ENCODE data around the gene KRTAP5-6. TPM values are rescaled to one million over a fixed set of nuclear protein-coding genes. Genes with fewer than 3 reads are reported as not detected.

The KRTAP5-6 gene
- total RNA-seq, 1 experiment from 2014 or later = not detected

- ChIA-PET CTCF (no interaction called here), RAD21 (ENCODE audit: low non-redundant PET in 1 of 2, low total read pairs in 2 of 2, uncharacterized antibody in 2 of 2, unreplicated experiment in 2 of 2) (no interaction called here), POLR2A (no interaction called here)
- TF ChIP-seq TCF7L2 (IDR thresholded peaks at IDR 0.05; ENCODE audit: borderline replicate concordance, extremely low read depth, insufficient read depth, insufficient read length) = no peak
- TF ChIP-seq POLR2AphosphoS5 (IDR thresholded peaks at IDR 0.05; ENCODE audit: low read depth, low read length) = no peak
- no peak for TF ChIP-seq ZBTB33 (IDR thresholded peaks at IDR 0.05; ENCODE audit: extremely low read depth, insufficient replicate concordance, low read length)
- TF ChIP-seq CTCF (IDR thresholded peaks at IDR 0.05 in 2 of 3, conservative IDR thresholded peaks at IDR 0.05 in 1 of 3; ENCODE audit: borderline replicate concordance in 1 of 3, insufficient read depth in 1 of 3, low read depth in 2 of 3, low read length in 2 of 3) = no peak
- TF ChIP-seq ATF3 (IDR thresholded peaks at IDR 0.05) = no peak
- TF ChIP-seq POLR2A (IDR thresholded peaks at IDR 0.05; ENCODE audit: borderline replicate concordance, extremely low read depth, insufficient read depth, insufficient read length) = no peak
- TF ChIP-seq CBX3 (IDR thresholded peaks at IDR 0.05; ENCODE audit: low read depth) = no peak
- TF ChIP-seq RAD21 (IDR thresholded peaks at IDR 0.05; ENCODE audit: low read depth) = no peak
- no peak for TF ChIP-seq EZH2 (IDR thresholded peaks at IDR 0.05)
- TF ChIP-seq, protein P1, sequence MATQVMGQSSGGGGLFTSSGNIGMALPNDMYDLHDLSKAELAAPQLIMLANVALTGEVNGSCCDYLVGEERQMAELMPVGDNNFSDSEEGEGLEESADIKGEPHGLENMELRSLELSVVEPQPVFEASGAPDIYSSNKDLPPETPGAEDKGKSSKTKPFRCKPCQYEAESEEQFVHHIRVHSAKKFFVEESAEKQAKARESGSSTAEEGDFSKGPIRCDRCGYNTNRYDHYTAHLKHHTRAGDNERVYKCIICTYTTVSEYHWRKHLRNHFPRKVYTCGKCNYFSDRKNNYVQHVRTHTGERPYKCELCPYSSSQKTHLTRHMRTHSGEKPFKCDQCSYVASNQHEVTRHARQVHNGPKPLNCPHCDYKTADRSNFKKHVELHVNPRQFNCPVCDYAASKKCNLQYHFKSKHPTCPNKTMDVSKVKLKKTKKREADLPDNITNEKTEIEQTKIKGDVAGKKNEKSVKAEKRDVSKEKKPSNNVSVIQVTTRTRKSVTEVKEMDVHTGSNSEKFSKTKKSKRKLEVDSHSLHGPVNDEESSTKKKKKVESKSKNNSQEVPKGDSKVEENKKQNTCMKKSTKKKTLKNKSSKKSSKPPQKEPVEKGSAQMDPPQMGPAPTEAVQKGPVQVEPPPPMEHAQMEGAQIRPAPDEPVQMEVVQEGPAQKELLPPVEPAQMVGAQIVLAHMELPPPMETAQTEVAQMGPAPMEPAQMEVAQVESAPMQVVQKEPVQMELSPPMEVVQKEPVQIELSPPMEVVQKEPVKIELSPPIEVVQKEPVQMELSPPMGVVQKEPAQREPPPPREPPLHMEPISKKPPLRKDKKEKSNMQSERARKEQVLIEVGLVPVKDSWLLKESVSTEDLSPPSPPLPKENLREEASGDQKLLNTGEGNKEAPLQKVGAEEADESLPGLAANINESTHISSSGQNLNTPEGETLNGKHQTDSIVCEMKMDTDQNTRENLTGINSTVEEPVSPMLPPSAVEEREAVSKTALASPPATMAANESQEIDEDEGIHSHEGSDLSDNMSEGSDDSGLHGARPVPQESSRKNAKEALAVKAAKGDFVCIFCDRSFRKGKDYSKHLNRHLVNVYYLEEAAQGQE (IDR thresholded peaks at IDR 0.05; ENCODE audit: low read depth) = no peak
- TF ChIP-seq ZNF274 (IDR thresholded peaks at IDR 0.05; ENCODE audit: low read depth, low read length) = no peak
- TF ChIP-seq JUND (IDR thresholded peaks at IDR 0.05) = no peak
- TF ChIP-seq ELF1 (IDR thresholded peaks at IDR 0.05; ENCODE audit: borderline replicate concordance, low read depth) = no peak
- TF ChIP-seq SP1 (IDR thresholded peaks at IDR 0.05; ENCODE audit: low read depth) = no peak
- TF ChIP-seq FOSL1 (IDR thresholded peaks at IDR 0.05; ENCODE audit: low read depth) = no peak
- H3K9me2 ChIP-seq (ENCODE audit: insufficient read depth) = no peaks in the 10 kb centered on the region
- no peaks in the 10 kb centered on the region for H3K79me2 ChIP-seq (ENCODE audit: insufficient read depth, low read length)
- no peaks in the 10 kb centered on the region for H3K36me3 ChIP-seq (ENCODE audit: control insufficient read depth in 1 of 2, insufficient read depth in 2 of 2, low read length in 2 of 2)
- no peaks in the 10 kb centered on the region for H3K4me1 ChIP-seq (ENCODE audit: control insufficient read depth in 1 of 2, insufficient read depth in 2 of 2, low read length in 2 of 2)
- no peak overlapping the region for H3K9ac ChIP-seq (ENCODE audit: low read length)
- H3K27ac ChIP-seq (ENCODE audit: low read depth, low read length) = no peak overlapping the region
- H3K4me2 ChIP-seq (ENCODE audit: low read length) = no peak overlapping the region
- no peak overlapping the region for H3K4me3 ChIP-seq (replicated peaks in 1 of 2; ENCODE audit: low read depth in 1 of 2, low read length in 2 of 2)
- H4K20me1 ChIP-seq (ENCODE audit: insufficient read depth) = no peaks in the 10 kb centered on the region
- no TSS peak for BruUV-seq (replicated peaks)
- no peaks in the 10 kb centered on the region for H3K9me3 ChIP-seq (ENCODE audit: control insufficient read depth in 1 of 2, insufficient read depth in 1 of 2, low read depth in 1 of 2, low read length in 2 of 2)
- H2AFZ ChIP-seq (ENCODE audit: low read depth, low read length, poor library complexity, severe bottlenecking) = no peak overlapping the region
- DNase-seq (ENCODE audit: low read depth, low spot score) (no peak), ATAC-seq (no peak)
- intact Hi-C loops (cut with micrococcal nuclease) = no loop called here
- peaks cover 29% of the 10 kb centered on the region for H3K27me3 ChIP-seq (ENCODE audit: insufficient read depth, low read length)
Measured at GRCh38 chr11:1727096-1727690, 30.2 kb downstream of the KRTAP5-6 start.
